Pons (tissue), 1 donor: ENCODE results near the gene AGO4.
"Not testable (repeated sequence)": the region's sequence is repeated elsewhere in the genome, so short reads cannot be mapped to it uniquely, and the experiment has no call there.

Experiments used
- DNase-seq: peaks from one replicate; pipeline ENCODE4 v3.0.0-alpha.2; 2016; ENCODE audit warnings: low spot score

Gene AGO4

DNA sequence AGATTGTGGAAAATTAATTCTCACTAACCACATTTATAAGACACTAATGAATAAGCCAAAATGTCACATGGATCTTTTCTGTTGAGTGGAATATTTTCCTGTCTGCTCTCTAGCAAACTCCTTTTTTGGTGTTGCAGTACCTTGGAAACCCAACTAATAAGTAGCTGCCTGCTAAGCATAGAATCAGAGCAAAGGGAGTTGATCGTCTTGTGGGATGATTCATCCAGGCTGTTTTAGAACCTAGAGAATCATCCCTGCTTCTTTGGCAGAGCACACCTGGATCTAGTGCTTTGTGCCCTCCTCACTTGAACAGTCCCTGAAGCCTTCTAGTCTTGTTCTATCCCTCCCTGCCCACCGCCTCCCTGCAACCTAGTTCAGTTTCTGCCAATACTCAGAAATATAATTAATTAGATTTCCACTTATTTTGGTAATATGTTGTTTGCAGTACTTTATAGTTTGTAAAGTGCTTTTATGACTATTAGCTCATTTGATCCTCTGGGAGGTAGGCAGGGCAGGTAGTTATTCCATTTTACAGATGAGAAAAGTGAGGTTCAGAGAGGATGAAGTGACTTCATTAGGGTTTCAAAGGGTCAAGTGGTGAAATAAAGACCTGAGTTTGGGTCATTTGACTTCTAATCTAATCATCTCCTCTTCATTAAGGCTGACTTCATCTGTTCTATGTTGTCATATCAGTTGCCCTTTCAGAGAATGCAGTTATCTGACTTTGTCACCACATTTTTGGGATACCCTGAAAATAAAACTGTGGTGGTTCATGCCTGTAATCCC, 2.5 kb downstream of the AGO4 start:
- no peak for DNase-seq

GRCh38 chr1:35812754-35813153, 4.9 kb downstream of the AGO4 start:
- DNase-seq = not testable (repeated sequence)

DNA sequence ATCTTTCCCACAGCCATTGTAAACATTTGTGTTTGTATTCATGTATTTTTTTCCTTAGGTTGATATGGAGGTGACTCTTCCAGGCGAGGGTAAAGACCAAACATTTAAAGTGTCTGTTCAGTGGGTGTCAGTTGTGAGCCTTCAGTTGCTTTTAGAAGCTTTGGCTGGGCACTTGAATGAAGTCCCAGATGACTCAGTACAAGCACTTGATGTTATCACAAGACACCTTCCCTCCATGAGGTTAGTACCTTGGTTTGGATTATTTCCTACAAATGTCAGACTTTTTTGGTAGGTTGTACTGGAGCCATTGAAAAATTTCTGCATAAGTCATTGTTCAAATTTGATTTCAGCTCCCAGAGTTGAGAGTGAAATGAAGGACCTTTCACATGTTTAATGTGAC, 17.4 kb downstream of the AGO4 start:
- DNase-seq = no peak

- DNase-seq = no peak
Measured at GRCh38 chr1:35832276-35832905, 24.6 kb downstream of the AGO4 start.

- no peak for DNase-seq
Measured at GRCh38 chr1:35833395-35833794, 25.6 kb downstream of the AGO4 start.

GRCh38 chr1:35834218-35834617, 26.4 kb downstream of the AGO4 start:
- no peak for DNase-seq

DNA sequence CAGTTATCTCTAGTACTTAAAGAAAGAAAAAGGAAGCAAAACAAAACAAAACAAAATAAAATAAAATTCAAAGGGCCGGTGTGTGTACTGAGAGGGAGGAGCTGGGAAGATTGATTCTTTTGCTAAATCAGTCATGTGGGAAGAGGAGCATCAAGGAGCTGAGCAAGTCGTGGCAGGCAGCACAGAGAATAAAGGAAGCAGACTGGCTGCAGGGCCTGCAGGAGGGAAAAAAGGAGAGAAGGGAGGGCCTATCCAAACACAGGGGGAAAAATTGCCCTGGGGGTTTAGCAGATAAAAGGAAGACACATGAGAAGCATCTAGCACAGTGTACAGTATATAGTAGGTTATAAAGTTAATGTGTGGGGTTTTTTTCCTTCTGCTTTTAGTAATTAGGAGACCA, 27.6 kb downstream of the AGO4 start:
- no peak for DNase-seq

GRCh38 chr1:35836734-35837133, 28.9 kb downstream of the AGO4 start:
- no peak for DNase-seq

GRCh38 chr1:35838693-35839245, 31.0 kb downstream of the AGO4 start:
- DNase-seq = no peak

DNA sequence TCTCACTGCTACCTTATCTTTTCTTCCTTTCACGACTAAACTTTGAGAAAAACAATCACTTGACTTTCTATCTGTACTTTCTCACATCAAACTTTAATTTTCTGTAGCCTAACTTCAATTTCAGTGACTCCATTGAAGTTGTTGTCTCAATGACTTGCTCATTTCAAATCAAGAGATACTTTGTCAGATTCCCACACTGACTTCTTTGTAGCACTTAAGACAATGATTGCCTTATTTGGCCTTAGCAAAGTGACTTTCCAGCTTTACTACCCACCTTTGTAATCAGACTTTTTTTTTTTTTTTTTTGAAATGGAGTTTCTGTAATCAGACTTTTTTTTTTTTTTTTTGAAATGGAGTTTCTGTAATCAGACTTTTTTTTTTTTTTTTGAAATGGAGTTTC, 37.0 kb downstream of the AGO4 start:
- DNase-seq = peak; percentile 83

GRCh38 chr1:35845766-35846165, 38.0 kb downstream of the AGO4 start:
- DNase-seq = peak; percentile 90

- no peak for DNase-seq
Measured at GRCh38 chr1:35847935-35848565, 40.2 kb downstream of the AGO4 start.

DNA sequence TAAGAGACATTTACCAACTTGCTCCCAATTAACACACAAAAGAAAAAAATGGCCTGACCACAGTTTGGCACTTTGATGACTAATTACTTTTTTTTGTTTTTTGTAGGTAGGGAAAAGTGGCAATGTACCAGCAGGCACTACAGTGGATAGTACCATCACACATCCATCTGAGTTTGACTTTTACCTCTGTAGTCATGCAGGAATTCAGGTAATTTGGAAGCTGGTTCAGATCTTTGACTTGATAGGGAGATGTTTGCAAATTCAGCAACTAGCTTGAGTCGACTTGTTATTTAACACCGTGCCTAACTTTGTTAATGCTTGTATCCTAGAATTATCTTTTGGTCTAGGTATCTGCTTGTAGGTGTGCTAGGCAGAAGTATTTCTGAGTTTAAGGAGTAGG, 42.2 kb downstream of the AGO4 start:
- DNase-seq = no peak

- DNase-seq = no peak
Measured at GRCh38 chr1:35850716-35851115, 42.9 kb downstream of the AGO4 start.

GRCh38 chr1:35851132-35851869, 43.5 kb downstream of the AGO4 start:
- DNase-seq = peak; percentile 64

DNA sequence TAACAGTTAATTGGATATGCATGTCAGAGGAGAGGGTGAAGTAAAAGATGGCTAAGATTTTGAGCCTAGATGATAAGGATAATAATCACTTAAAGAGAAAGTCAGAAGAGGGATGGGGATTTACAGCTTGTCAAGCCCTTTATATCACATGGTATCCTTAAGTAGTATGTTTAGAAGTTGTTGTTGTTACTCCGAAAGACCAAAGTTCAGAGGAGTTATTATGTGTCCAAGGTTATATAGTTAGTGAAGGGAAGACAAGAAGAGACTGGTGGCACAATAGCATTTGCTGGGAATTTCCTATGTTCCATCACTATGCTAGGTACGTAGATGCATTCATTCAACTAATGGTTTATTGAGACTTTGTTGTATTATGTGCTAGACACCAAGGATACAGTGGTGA, 44.4 kb downstream of the AGO4 start:
- DNase-seq = no peak

DNA sequence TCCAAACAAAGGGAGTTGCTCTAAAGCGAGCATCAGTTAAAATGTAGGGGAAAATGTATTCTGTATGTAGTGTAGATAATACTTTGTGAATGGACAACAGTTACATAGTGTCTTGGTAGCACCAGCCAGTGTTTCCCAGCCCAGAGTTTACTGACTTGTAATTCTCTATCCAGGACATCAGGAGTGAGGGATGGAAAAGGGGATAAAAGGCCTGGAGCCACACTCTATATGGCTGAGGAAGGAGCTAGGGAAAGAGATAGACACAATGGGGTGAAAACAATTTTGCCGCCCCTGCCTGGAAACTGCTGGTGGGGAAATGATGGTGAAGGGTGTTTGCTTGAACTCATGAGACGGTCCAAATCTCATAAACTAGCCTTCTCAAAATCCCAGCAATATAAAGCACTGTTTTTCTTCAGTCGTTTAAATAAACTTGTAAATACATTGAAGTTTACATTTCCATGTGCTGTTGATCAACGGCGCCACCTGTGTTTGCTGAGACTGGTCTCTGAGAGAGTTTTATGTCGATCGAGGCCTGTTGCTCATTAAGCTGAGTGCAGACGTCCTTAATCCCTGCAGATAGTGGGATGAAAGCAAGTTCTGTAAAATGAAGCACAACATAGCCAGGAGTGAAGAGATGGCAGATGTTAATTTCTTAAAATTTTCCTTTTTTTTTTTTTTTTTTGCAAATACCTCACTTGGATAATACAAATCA, 47.3 kb downstream of the AGO4 start:
- no peak for DNase-seq

DNA sequence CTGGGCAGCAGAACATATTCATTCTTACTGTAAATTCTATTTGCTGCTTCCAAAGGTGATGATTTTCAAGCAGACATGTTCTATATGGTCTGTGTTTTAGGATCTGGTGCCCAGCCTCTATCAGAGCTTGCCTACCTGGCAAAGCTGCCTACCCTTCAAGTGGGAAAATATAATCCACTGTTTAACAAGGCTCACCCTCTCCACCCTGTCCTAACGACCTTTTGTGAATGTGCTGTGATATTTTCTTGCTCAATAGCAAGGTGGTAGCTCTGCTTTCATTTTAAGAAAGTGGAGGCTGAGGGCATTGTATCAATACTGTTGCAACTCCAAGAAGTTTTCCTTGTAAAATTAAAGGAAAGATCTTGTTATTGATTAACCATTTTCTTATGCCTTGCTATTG, 49.1 kb downstream of the AGO4 start:
- DNase-seq = no peak

DNA sequence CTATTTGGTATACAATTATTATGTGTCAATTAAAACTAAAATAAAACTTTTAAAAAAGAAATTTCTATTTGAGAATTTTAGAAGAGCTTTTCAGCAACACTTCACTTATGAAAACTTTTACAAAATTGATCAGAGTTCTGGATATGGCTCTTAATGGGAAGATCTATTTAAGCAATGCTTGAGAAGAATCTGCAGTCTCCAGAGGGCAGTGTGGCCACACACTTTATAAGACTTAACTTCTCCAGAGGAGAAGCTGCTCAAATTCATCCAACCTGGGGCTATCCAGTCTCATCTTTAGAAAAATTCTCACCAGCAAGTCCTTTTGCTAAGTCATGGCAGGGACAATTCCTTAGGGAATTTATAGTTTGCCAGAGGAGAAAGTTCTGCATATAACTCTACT, 50.0 kb downstream of the AGO4 start:
- no peak for DNase-seq

GRCh38 chr1:35860696-35861095, 52.9 kb downstream of the AGO4 start:
- DNase-seq = peak; percentile 38

GRCh38 chr1:35863136-35863535, 55.3 kb downstream of the AGO4 start:
- DNase-seq = no peak
